Activated CD8-positive, alpha-beta T cell treated with anti-CD3 and anti-CD28 coated beads for 36 hours (primary cell): Measurements from ENCODE around the gene RNU5B-1. TPM values are rescaled to one million over a fixed set of nuclear protein-coding genes. Genes with fewer than 3 reads are reported as not detected.

Experiments used
- ATAC-seq: fragments of 200-7000 bp; cut with Tn5 transposase; one replicate; pipeline ENCODE4 v1.10.0; 2021; ENCODE audit warnings: mild to moderate bottlenecking, moderate library complexity
- CTCF ChIA-PET: fragments of 350-600 bp; sonication (Branson Sonifier 250); formaldehyde crosslinking; loops from one replicate; lab custom pipeline; 2021; ENCODE audit warnings: antibody characterized with exemption; lab: Charles Lee
- POLR2A ChIA-PET: fragments of 350-600 bp; sonication (Branson Sonifier 250); formaldehyde crosslinking; loops from one replicate; lab custom pipeline; 2021; ENCODE audit warnings: antibody characterized with exemption; lab: Charles Lee
- DNase-seq: peaks from one replicate; pipeline ENCODE4 v3.0.0-alpha.2; 2020
- H3K27ac Mint-ChIP-seq: one replicate; pipeline ENCODE4 v1.8.0; 2021; ENCODE audit warnings: mild to moderate bottlenecking, mixed read lengths
- H3K27me3 Mint-ChIP-seq: one replicate; pipeline ENCODE4 v1.8.0; 2021; ENCODE audit warnings: mixed read lengths
- H3K36me3 Mint-ChIP-seq: one replicate; pipeline ENCODE4 v1.8.0; 2021; ENCODE audit warnings: low read depth, mixed read lengths
- H3K4me1 Mint-ChIP-seq: one replicate; pipeline ENCODE4 v1.8.0; 2021; ENCODE audit warnings: low read depth, mixed read lengths
- H3K4me3 Mint-ChIP-seq: one replicate; pipeline ENCODE4 v1.8.0; 2021; ENCODE audit warnings: mild to moderate bottlenecking, moderate library complexity, mixed read lengths
- H3K9me3 Mint-ChIP-seq: one replicate; pipeline ENCODE4 v1.8.0; 2021; ENCODE audit warnings: mixed read lengths
- CTCF ChIP-seq: fragments of 200-600 bp; IDR thresholded peaks from one replicate; pipeline ENCODE4 v1.8.0; 2022; ENCODE audit warnings: antibody characterized with exemption, mild to moderate bottlenecking
- intact Hi-C: fragments of 100-400 bp; cut with micrococcal nuclease; formaldehyde crosslinking; loops from one replicate; pipeline ENCODE4 v1.10.0; 2022
- total RNA-seq, 2 experiments: library from RNA; stranded (reverse); gene quantifications; one replicate each; pipeline ENCODE4 v1.2.3, GENCODE V29; 2021

The RNU5B-1 gene
- total RNA-seq, 2 experiments from 2014 or later: not detected

- Mint-ChIP-seq H3K4me3 (no peak overlapping the region), H3K9me3 (no peaks in the 10 kb centered on the region), H3K27ac (no peak overlapping the region), H3K4me1 (no peaks in the 10 kb centered on the region), H3K27me3 (no peaks in the 10 kb centered on the region), H3K36me3 (peaks cover 26% of the 10 kb centered on the region)
- TF ChIP-seq CTCF: no peak
- POLR2A ChIA-PET: interaction anchor here (1.4 kb wide), 1 partner anchor 11 kb away, joined by 3 read pairs; no protein-coding TSS in a partner anchor
- CTCF ChIA-PET: interaction anchor here (2.4 kb wide), 1 partner anchor 19 kb away, joined by 7 read pairs; no protein-coding TSS in a partner anchor
- ATAC-seq (no peak), DNase-seq (no peak)
- intact Hi-C loops: no loop called here
Measured at GRCh38 chr15:65259367-65259797, 45.1 kb upstream of the RNU5B-1 start.

GRCh38 chr15:65260968-65261367 lies 43.5 kb upstream of the RNU5B-1 start:
- no peak for DNase-seq
- Mint-ChIP-seq H3K36me3 (peaks cover 26% of the 10 kb centered on the region), H3K27ac (no peak overlapping the region)

GRCh38 chr15:65263313-65263712 lies 41.2 kb upstream of the RNU5B-1 start:
- DNase-seq (no peak), ATAC-seq (no peak)
- no peak for TF ChIP-seq CTCF
- intact Hi-C loops: no loop called here
- Mint-ChIP-seq H3K4me3 (no peak overlapping the region), H3K36me3 (peaks cover 21% of the 10 kb centered on the region), H3K27ac (no peak overlapping the region), H3K27me3 (no peaks in the 10 kb centered on the region), H3K9me3 (no peaks in the 10 kb centered on the region), H3K4me1 (no peaks in the 10 kb centered on the region)
- ChIA-PET CTCF (interaction anchor here (0.6 kb wide), 1 partner anchor 254 kb away, joined by 3 read pairs; no protein-coding TSS in a partner anchor), POLR2A (no interaction called here)

More at GRCh38 chr15:65260968-65261367, 43.5 kb upstream of the RNU5B-1 start:
- ChIA-PET POLR2A (no interaction called here), CTCF (interaction anchor here (1.4 kb wide), 1 partner anchor 10 kb away, joined by 3 read pairs; no protein-coding TSS in a partner anchor)
- Mint-ChIP-seq H3K4me3 (no peak overlapping the region), H3K27me3 (no peaks in the 10 kb centered on the region), H3K9me3 (no peaks in the 10 kb centered on the region), H3K4me1 (no peaks in the 10 kb centered on the region)
- no peak for ATAC-seq
- intact Hi-C loops: no loop called here
- TF ChIP-seq CTCF: no peak

- H3K4me3 Mint-ChIP-seq: no peak overlapping the region
- peaks cover 24% of the 10 kb centered on the region for H3K36me3 Mint-ChIP-seq
- DNase-seq: no peak
- ChIA-PET POLR2A (interaction anchor here (1.1 kb wide), 1 partner anchor 12 kb away, joined by 4 read pairs; no protein-coding TSS in a partner anchor), CTCF (interaction anchor here (0.9 to 2.2 kb wide), 3 partner anchors 22 to 99 kb away, joined by 3 to 8 read pairs (median 3); partner anchors contain the start of genes CILP and PARP16)
- intact Hi-C loops: no loop called here
- no peak overlapping the region for H3K27ac Mint-ChIP-seq
- no peak for ATAC-seq
- H3K9me3 Mint-ChIP-seq: no peaks in the 10 kb centered on the region
- H3K27me3 Mint-ChIP-seq: no peaks in the 10 kb centered on the region
- no peaks in the 10 kb centered on the region for H3K4me1 Mint-ChIP-seq
- TF ChIP-seq CTCF: no peak
Measured at GRCh38 chr15:65264863-65265430, 39.5 kb upstream of the RNU5B-1 start.

GRCh38 chr15:65266469-65266868 lies 38.0 kb upstream of the RNU5B-1 start:
- intact Hi-C loops: no loop called here
- Mint-ChIP-seq H3K9me3 (no peaks in the 10 kb centered on the region), H3K4me3 (no peak overlapping the region), H3K36me3 (peaks cover 18% of the 10 kb centered on the region), H3K4me1 (no peaks in the 10 kb centered on the region), H3K27me3 (no peaks in the 10 kb centered on the region), H3K27ac (no peak overlapping the region)
- CTCF ChIA-PET: interaction anchor here (2.2 kb wide), 1 partner anchor 21 kb away, joined by 8 read pairs; the partner anchor contains the start of gene PARP16
- no peak for TF ChIP-seq CTCF
- DNase-seq: no peak
- POLR2A ChIA-PET: no interaction called here
- no peak for ATAC-seq
